ENCODE measurements around the gene VAC14.
A peak's percentile ranks its signal among the peaks of the same experiment; 100 is the strongest.

The VAC14 gene

DNA sequence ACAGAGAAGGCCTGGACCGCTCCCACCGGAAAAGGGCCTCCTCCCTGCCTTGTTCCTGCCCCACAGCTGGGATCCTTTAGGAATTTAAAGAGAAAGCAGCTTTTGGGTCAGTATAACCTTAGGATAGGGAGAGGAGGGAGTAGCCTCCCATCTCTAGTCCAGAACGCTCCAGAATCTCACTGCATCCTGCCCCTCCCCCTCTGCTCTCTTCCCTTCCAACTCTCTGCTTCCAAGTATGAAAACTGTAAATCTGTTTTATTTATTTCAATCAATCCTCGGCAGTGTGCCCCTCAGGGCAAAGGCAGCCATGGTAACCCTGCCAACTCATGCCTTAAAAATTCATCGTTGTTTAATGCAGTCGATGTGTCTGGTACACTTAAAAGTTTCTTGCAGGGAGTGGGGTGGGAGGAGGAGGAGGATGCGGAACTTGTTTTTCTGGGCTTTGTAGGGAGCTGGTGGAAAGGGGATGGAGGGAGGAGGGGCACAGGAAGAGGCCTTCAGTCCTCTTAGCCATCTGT is 94.0 kb downstream of the VAC14 start:
- H3K4me1 ChIP-seq = peaks cover 28% of the 10 kb centered on the region
- no peaks in the 10 kb centered on the region for H3K36me3 ChIP-seq
- H3K9me3 ChIP-seq = no peaks in the 10 kb centered on the region
- no peaks in the 10 kb centered on the region for H3K27me3 ChIP-seq
- H3K4me3 ChIP-seq (ENCODE audit: low read depth, low read length) = no peak overlapping the region
- no peak for DNase-seq
- TF ChIP-seq, protein P1, sequence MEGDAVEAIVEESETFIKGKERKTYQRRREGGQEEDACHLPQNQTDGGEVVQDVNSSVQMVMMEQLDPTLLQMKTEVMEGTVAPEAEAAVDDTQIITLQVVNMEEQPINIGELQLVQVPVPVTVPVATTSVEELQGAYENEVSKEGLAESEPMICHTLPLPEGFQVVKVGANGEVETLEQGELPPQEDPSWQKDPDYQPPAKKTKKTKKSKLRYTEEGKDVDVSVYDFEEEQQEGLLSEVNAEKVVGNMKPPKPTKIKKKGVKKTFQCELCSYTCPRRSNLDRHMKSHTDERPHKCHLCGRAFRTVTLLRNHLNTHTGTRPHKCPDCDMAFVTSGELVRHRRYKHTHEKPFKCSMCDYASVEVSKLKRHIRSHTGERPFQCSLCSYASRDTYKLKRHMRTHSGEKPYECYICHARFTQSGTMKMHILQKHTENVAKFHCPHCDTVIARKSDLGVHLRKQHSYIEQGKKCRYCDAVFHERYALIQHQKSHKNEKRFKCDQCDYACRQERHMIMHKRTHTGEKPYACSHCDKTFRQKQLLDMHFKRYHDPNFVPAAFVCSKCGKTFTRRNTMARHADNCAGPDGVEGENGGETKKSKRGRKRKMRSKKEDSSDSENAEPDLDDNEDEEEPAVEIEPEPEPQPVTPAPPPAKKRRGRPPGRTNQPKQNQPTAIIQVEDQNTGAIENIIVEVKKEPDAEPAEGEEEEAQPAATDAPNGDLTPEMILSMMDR (IDR thresholded peaks at IDR 0.05; ENCODE audit: low read depth, low read length) = no peak

DNA sequence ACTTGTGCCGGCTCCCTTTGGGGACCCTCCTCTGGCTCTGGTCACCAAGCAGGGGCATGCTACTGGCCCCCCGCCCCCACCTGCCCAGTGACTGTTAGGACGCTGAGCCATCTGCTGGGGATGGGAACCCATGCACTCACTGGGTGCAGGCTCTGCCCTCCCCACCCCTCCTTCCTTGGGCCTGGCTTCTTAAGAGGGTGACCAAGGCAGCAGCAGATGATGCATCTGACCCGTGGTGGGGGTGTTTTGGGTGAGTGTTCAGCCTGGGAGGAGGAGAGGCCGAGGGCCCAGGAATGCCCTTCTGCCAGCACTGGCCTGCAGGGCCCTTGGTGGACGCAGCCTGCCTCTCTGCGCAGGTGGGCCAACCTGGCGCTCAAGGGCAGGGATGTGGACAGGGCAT is 95.9 kb downstream of the VAC14 start:
- Histone ChIP-seq H3K9me3 (no peaks in the 10 kb centered on the region), H3K4me1 (peaks cover 34% of the 10 kb centered on the region)
- TF ChIP-seq, protein P1 (IDR thresholded peaks at IDR 0.05; ENCODE audit: low read depth, low read length) = no peak

DNA sequence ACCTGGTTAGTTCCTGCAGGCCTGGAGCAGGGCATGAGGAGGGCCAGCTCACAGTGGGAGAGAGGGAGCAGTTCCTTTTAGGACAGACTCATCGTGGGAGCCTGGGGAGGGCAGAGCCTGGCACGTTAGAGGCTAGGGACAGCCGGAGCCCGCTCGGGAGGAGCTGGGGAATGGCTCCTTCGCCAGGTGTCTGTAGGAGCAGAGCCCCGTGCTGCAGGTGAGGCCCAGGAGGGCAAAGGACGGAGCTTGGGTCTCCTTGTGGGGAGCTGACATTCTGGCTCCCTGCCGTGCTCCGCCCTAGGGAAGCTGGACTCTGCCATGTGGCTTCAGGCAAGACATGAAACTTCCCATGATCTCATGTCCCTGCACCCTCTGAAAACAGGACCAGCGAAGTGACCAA is 96.4 kb downstream of the VAC14 start:
- no peaks in the 10 kb centered on the region for H3K27me3 ChIP-seq
- DNase-seq = no peak
- H3K9me3 ChIP-seq = no peaks in the 10 kb centered on the region
- H3K36me3 ChIP-seq = no peaks in the 10 kb centered on the region
- TF ChIP-seq, protein P1 (IDR thresholded peaks at IDR 0.05; ENCODE audit: low read depth, low read length) = no peak
- no peak overlapping the region for H3K4me3 ChIP-seq (ENCODE audit: low read depth, low read length)
- peaks cover 34% of the 10 kb centered on the region for H3K4me1 ChIP-seq

More for the DNA sequence above, 95.9 kb downstream of the VAC14 start:
- H3K4me3 ChIP-seq (ENCODE audit: low read depth, low read length) = no peak overlapping the region
- DNase-seq = no peak
- no peaks in the 10 kb centered on the region for H3K27me3 ChIP-seq
- no peaks in the 10 kb centered on the region for H3K36me3 ChIP-seq

DNA sequence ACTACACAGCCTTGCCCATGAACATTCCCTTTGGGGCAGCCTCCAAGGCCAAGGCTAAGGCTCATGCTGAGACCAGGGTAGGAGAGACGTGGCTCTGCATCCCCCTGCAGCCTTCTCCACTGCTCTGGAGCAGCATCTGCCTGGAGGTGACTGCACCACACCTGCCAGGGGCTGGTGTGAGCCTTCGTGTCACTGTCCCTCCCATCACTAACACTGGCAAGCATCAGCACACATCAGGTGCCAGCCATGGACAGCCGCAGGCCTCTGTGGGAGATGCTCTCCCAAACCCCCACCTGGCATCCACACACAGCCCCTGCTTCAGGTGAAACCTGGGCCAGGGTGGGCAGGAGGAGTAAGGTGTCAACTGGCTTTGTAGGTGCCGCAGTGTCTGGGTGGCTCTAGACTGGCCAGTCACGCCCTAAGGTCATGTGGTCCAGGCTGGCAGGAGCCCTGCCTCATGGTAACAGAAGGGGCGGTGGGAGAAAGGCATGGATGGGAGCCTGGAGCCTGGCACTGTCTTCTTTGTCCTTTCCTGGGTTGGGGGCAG is 97.0 kb downstream of the VAC14 start:
- Histone ChIP-seq H3K4me3 (ENCODE audit: low read depth, low read length) (no peak overlapping the region), H3K9me3 (no peaks in the 10 kb centered on the region), H3K27me3 (no peaks in the 10 kb centered on the region), H3K4me1 (peaks cover 34% of the 10 kb centered on the region), H3K36me3 (no peaks in the 10 kb centered on the region)
- DNase-seq = no peak
- TF ChIP-seq, protein P1 (IDR thresholded peaks at IDR 0.05; ENCODE audit: low read depth, low read length) = no peak

DNA sequence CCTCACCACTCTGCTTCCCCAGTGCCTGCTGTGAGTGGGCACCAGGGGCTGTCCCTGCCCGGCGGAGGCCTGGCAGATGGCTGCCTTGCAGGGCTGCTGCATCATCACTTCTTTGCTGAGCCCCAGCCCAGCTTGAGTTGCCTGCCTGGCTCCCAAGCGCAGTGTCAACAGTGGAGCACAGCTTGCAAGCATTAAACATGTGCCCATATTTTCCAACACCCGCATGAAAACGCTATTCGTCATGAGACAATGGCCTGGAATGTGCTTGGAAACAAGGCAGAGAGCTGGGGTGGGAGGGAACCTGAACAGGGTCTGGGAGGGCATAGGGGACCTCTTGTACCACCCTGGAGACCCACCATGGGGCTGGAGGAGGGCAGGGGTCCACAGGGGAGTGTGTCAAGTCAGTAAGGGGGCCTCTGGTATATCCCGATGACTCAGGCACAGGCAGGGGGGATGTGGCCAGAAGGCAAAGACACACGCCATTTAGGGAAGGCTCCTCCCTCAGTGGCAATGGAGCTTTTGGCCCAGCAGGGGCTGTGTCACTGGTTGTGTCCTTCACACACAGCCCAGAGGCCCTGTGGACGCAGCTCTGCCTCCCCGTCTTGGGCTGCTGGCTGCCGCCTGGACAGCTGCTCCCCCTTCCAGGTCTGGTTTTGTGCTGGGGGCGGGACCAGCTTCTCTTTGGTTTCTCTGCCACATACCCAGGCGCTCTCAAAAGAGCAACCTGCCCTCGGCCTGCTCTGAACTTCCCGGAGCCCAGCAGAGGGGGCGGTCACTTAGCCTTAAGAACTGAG is 97.7 kb downstream of the VAC14 start:
- Histone ChIP-seq H3K4me1 (peaks cover 34% of the 10 kb centered on the region), H3K4me3 (ENCODE audit: low read depth, low read length) (no peak overlapping the region), H3K27me3 (no peaks in the 10 kb centered on the region), H3K36me3 (no peaks in the 10 kb centered on the region; the same call in 1 of the 2 replicates), H3K9me3 (no peaks in the 10 kb centered on the region)
- TF ChIP-seq, protein P1 (IDR thresholded peaks at IDR 0.05; ENCODE audit: low read depth, low read length) = peak; percentile 48
- DNase-seq = peak; percentile 85

DNA sequence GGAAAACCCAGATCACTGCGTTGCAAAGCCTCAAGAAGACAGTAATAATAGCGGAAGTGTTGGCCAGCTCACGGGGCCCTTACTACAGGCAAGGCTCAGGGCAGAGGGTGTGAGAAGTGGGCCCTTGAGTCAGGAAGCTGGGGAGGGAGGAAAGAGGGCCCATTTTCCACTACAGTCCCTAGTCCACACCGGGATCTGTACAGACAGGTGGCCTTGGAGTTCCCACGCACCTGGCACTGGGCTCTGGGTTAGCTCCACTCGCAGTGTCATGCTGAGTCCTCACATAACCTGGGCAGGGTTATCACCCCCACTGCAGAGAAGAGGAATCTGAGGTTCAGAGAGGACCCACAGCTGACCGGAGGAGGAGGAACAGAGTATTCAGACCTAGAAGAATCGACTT is 98.3 kb downstream of the VAC14 start:
- Histone ChIP-seq H3K36me3 (no peaks in the 10 kb centered on the region; the same call in 1 of the 2 replicates), H3K9me3 (no peaks in the 10 kb centered on the region), H3K4me1 (peaks cover 34% of the 10 kb centered on the region), H3K4me3 (ENCODE audit: low read depth, low read length) (no peak overlapping the region), H3K27me3 (no peaks in the 10 kb centered on the region)
- TF ChIP-seq, protein P1 (IDR thresholded peaks at IDR 0.05; ENCODE audit: low read depth, low read length) = no peak
- DNase-seq = no peak

Measured in BE2C (cell line).